Measurements from ENCODE around the gene STX19. TPM values are rescaled to one million over a fixed set of nuclear protein-coding genes. Genes with fewer than 3 reads are reported as not detected.

The STX19 gene
- 38.6 and 50.6 TPM in 2 replicates for polyA plus RNA-seq

GRCh38 chr3:94028093-94028837 lies at the start of gene STX19:
Gene STX19 (minus strand): TSS chr3:94028597. CDS start chr3:94015269, 13,328 bp downstream.

GRCh38 chr3:94062513-94063404 lies 34.4 kb upstream of the STX19 start, which contains the start of the genes DHFR2 and NSUN3:
Gene DHFR2 (minus strand): TSS chr3:94062916. CDS start chr3:94061511, 1,405 bp downstream.
Gene NSUN3 (plus strand): TSS chr3:94063061. CDS start chr3:94063127, 66 bp downstream.

GRCh38 chr3:93979850-93980676 lies 48.3 kb downstream of the STX19 start, which contains the start of gene ARL13B:
Gene ARL13B (plus strand): TSS chr3:93980155. CDS start chr3:93980424, 269 bp downstream.

GRCh38 chr3:93973131-93974126 lies 55.0 kb downstream of the STX19 start, which contains the start of gene PROS1:
Gene PROS1 (minus strand): TSS chr3:93973896. CDS start chr3:93973749, 147 bp downstream.

Other genes starting within 250 kb of the STX19 start
- 4.8 and 6.2 TPM in 2 replicates for gene PROS1, start 54.7 kb downstream of the STX19 start, polyA plus RNA-seq
- gene ARL13B, start 48.4 kb downstream of the STX19 start, polyA plus RNA-seq: 3.1 and 5.6 TPM in 2 replicates
- gene DHFR2, start 34.3 kb upstream of the STX19 start, polyA plus RNA-seq: 2.2 and 3.6 TPM in 2 replicates
- 14.7 and 17.1 TPM in 2 replicates for gene NSUN3, start 34.5 kb upstream of the STX19 start, polyA plus RNA-seq